ENCODE data around the gene GCHFR. TPM values are rescaled to one million over a fixed set of nuclear protein-coding genes. Genes with fewer than 3 reads are reported as not detected.

Gene GCHFR
- total and polyA plus RNA-seq, 10 of the 15 experiments (the other 5 are each of a cell fraction or from before 2014, with no cell fraction given) = 10.5 to 94.0 (median 35.3) TPM

DNA sequence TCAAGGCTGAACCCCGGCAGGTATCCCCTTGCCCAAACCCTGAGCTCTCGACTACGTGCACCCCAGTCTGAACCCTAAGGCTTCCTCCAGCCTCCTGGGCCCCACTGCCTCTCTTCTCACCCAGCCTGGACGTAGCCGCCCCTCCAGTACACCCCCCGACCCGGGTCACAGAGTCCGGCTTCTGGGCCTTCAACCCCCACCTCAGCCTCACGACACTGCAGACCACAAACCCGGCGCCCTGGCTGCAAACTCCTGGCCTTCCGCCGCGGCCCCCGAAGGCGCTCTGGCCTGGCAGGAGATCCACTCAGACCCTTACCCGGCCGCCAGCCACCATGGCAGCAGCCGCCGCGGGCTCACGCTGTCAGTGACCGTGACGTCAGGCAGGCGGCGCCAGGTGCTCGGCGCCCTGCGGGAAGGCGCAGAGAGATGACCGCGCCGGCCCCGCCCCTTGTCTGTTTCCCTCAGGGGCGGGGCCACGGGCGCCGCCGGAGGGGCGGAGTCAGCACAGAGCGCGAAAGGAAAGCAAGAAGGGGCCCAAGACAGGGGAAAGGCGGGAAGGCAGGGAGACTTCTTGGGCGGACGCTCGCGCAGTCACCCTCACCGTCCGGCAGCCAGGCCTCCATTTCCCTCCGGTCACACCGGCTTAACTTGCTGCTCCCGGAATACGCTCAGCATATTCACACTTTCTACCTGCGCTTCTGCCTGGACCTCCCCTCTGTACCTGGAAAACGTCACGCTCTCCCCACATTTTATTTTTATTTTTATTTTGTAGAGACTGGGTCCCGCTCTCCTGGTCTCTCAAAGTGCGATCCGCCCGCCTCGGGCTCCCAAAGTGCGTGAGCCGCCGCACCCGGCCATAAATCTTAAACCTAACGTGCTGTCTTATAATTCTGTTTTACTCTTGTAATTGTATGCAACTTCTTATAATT lies 8.7 kb upstream of the GCHFR start, which contains the start of gene RMDN3 (continued):
- peak; percentile 85 for TF ChIP-seq NKRF (conservative IDR thresholded peaks at IDR 0.05)
- no peak for TF ChIP-seq SUPT20H (IDR thresholded peaks at IDR 0.05; ENCODE audit: borderline replicate concordance, control insufficient read depth, low read depth, low read length)
- TF ChIP-seq SRF (IDR thresholded peaks at IDR 0.05; ENCODE audit: low read depth in 2 of 2, low read length in 2 of 2) = peak; percentile 22 to 92; a peak in 3 of 4 replicates
- no peak for TF ChIP-seq SKIL (IDR thresholded peaks at IDR 0.05; ENCODE audit: low read depth, poor library complexity, severe bottlenecking)
- TF ChIP-seq EP300 (IDR thresholded peaks at IDR 0.05; ENCODE audit: borderline replicate concordance in 1 of 2, control insufficient read depth in 1 of 2, low read depth in 2 of 2, low read length in 2 of 2) = no peak; a peak in 1 of 4 replicates
- no peak for TF ChIP-seq RBBP5 (conservative IDR thresholded peaks at IDR 0.05)
- TF ChIP-seq MTA2 (IDR thresholded peaks at IDR 0.05; ENCODE audit: low read depth) = no peak
- no peak for TF ChIP-seq ESRRA (IDR thresholded peaks at IDR 0.05; ENCODE audit: low read length)
- peak; percentile 76 for TF ChIP-seq E2F8 (IDR thresholded peaks at IDR 0.05; ENCODE audit: low read depth, partially characterized antibody)
- no peak for TF ChIP-seq ZNF274 (IDR thresholded peaks at IDR 0.05; ENCODE audit: insufficient read depth, insufficient read length)
- TF ChIP-seq ZNF384 (IDR thresholded peaks at IDR 0.05; ENCODE audit: borderline replicate concordance, low read depth, low read length) = no peak
- no peak for TF ChIP-seq NFXL1 (IDR thresholded peaks at IDR 0.05; ENCODE audit: borderline replicate concordance)
- no peak for TF ChIP-seq RAD51 (IDR thresholded peaks at IDR 0.05)
- peak; percentile 87 for TF ChIP-seq SP1 (IDR thresholded peaks at IDR 0.05; ENCODE audit: low read depth, low read length)
- TF ChIP-seq SIN3A (IDR thresholded peaks at IDR 0.05; ENCODE audit: low read depth, low read length) = peak; percentile 95
- TF ChIP-seq FOXK2 (IDR thresholded peaks at IDR 0.05) = no peak; the same call in 1 of the 2 replicates
- TF ChIP-seq SIX5 (IDR thresholded peaks at IDR 0.05; ENCODE audit: low read depth, low read length, severe bottlenecking) = peak; percentile 51
- no peak for TF ChIP-seq BRCA1 (IDR thresholded peaks at IDR 0.05; ENCODE audit: low read depth, low read length)
- TF ChIP-seq LARP7 (IDR thresholded peaks at IDR 0.05) = peak; percentile 71; the same call in 1 of the 2 replicates
- TF ChIP-seq E2F4 (IDR thresholded peaks at IDR 0.05; ENCODE audit: low read depth, low read length) = peak; percentile 84
